B cell (primary cell): ENCODE measurements around the gene ZC2HC1B.

Source experiments
- CTCF ChIP-seq: fragments of 200-600 bp; IDR thresholded peaks from one replicate; pipeline ENCODE4 v1.8.0; 2022; ENCODE audit warnings: antibody characterized with exemption, mild to moderate bottlenecking
- EZH2 ChIP-seq: IDR thresholded peaks from 2 replicates; pipeline ENCODE4 v1.6.1; 2012; ENCODE audit warnings: borderline replicate concordance, low read depth, mild to moderate bottlenecking, moderate library complexity, low read length; ENCODE audit not compliant: insufficient read depth, poor library complexity, severe bottlenecking

- TF ChIP-seq CTCF (no peak), EZH2 (no peak)
Measured at GRCh38 chr6:143842461-143842901, 21.8 kb upstream of the ZC2HC1B start.
